ENCODE data around the gene PTPRN2. TPM values are rescaled to one million over a fixed set of nuclear protein-coding genes. Genes with fewer than 3 reads are reported as not detected.

Gene PTPRN2
- total and polyA plus RNA-seq, 2 donors (not counting 3 experiments of a cell fraction or from before 2014, with no cell fraction given) = 0.62 to 0.88 TPM

GRCh38 chr7:158263964-158264748, 323.5 kb downstream of the PTPRN2 start:
- H3K27me3 ChIP-seq (ENCODE audit: control insufficient read depth in 2 of 2, insufficient read depth in 2 of 2, low read length in 2 of 2) = no peaks in the 10 kb centered on the region
- no peak for FAIRE-seq
- H3K27ac ChIP-seq (ENCODE audit: insufficient read depth, low read depth, low read length) = no peak overlapping the region
- no peaks in the 10 kb centered on the region for H3K36me3 ChIP-seq (ENCODE audit: control insufficient read depth in 2 of 2, extremely low read depth in 1 of 2, insufficient read depth in 2 of 2, low read length in 2 of 2)
- intact Hi-C loops (cut with micrococcal nuclease) (no loop called here), dilution Hi-C loops (cut with MboI; ENCODE audit: extremely low pct_ligation_motif_present, low sequenced_read_pairs) (no loop called here)
- ChIA-PET CTCF (no interaction called here), POLR2A (no interaction called here)
- H3K4me2 ChIP-seq (ENCODE audit: insufficient read depth, low read length) = no peak overlapping the region
- TF ChIP-seq CTCF (IDR thresholded peaks at IDR 0.05; ENCODE audit: extremely low read depth in 1 of 2, insufficient read depth in 1 of 2, low read depth in 1 of 2, low read length in 2 of 2) (no peak), MAX (IDR thresholded peaks at IDR 0.05; ENCODE audit: insufficient read depth, insufficient read length) (no peak), EZH2 (IDR thresholded peaks at IDR 0.05; ENCODE audit: borderline replicate concordance, low read depth, low read length, severe bottlenecking) (no peak), FOS (IDR thresholded peaks at IDR 0.05; ENCODE audit: borderline replicate concordance, insufficient read depth, low read length) (no peak), POLR2A (IDR thresholded peaks at IDR 0.05; ENCODE audit: low read depth, low read length) (no peak), MYC (IDR thresholded peaks at IDR 0.05; ENCODE audit: low read depth, low read length) (no peak), JUN (IDR thresholded peaks at IDR 0.05; ENCODE audit: borderline replicate concordance, insufficient read depth, insufficient read length, low read depth) (no peak), GATA2 (IDR thresholded peaks at IDR 0.05; ENCODE audit: insufficient read depth, insufficient read length, low read depth, low read length) (no peak), POLR2AphosphoS5 (IDR thresholded peaks at IDR 0.05; ENCODE audit: insufficient read depth, low read depth, low read length) (no peak)
- no peak overlapping the region for H2AFZ ChIP-seq (ENCODE audit: low read depth, low read length)
- DNase-seq (ENCODE audit: low read depth, low spot score) = no peak
- peaks cover 3% of the 10 kb centered on the region for H3K9me3 ChIP-seq (replicated peaks; ENCODE audit: control insufficient read depth, insufficient read depth, low read length)
- H3K9me1 ChIP-seq (replicated peaks; ENCODE audit: control insufficient read depth, extremely low read depth, insufficient read depth, low read length) = no peaks in the 10 kb centered on the region
- no peaks in the 10 kb centered on the region for H3K79me2 ChIP-seq (ENCODE audit: control insufficient read depth, insufficient read depth, low read length)
- no peak overlapping the region for H3K9ac ChIP-seq (replicated peaks; ENCODE audit: extremely low read depth, insufficient read depth, low read length)
- H3K4me1 ChIP-seq (ENCODE audit: control insufficient read depth, extremely low read depth, insufficient read depth, low read length) = no peaks in the 10 kb centered on the region
- H4K20me1 ChIP-seq (replicated peaks; ENCODE audit: control insufficient read depth, extremely low read depth, insufficient read depth, low read length) = no peaks in the 10 kb centered on the region
- no TSS peak for BruUV-seq (replicated peaks)
- no peak overlapping the region for H3K4me3 ChIP-seq (replicated peaks in 1 of 3; ENCODE audit: insufficient read depth in 1 of 3, low read depth in 1 of 3, low read length in 3 of 3)

All from endothelial cell of umbilical vein (primary cell).